ENCODE results near the gene PRDM10. TPM values are rescaled to one million over a fixed set of nuclear protein-coding genes. Genes with fewer than 3 reads are reported as not detected.

Gene PRDM10
- total RNA-seq, 1 donor: 8.0 TPM

DNA sequence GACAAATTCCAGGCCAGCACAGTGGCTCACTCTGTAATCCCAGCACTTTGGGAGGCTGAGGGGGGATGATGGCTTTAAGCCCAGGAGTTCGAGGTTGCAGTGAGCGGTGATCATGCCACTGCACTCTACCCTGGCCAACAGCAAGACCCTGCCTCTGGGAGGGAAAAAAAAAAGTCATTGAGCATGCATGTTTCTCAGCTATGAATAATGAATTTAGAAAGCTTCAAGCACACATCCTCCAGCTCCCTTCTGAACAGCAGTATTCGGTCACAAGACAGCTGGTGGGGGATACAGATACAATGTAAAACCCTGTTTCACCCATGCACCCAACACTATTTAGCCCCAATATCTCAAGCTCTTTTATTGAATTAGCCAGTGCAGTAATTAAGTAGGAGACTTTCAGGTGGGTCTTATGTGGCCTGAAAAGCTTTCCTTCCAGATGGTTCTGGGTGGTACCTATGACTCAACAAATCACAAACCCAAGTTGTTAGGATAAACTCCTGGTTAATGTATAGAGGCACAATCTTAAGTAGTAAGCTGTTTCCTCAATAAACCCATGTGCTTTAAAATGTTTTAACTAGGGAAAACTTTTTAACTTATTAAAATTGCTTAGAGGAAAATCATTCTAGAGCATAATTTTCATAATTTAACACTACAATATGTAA lies 13.4 kb downstream of the PRDM10 start:
- TF ChIP-seq, protein P1, sequence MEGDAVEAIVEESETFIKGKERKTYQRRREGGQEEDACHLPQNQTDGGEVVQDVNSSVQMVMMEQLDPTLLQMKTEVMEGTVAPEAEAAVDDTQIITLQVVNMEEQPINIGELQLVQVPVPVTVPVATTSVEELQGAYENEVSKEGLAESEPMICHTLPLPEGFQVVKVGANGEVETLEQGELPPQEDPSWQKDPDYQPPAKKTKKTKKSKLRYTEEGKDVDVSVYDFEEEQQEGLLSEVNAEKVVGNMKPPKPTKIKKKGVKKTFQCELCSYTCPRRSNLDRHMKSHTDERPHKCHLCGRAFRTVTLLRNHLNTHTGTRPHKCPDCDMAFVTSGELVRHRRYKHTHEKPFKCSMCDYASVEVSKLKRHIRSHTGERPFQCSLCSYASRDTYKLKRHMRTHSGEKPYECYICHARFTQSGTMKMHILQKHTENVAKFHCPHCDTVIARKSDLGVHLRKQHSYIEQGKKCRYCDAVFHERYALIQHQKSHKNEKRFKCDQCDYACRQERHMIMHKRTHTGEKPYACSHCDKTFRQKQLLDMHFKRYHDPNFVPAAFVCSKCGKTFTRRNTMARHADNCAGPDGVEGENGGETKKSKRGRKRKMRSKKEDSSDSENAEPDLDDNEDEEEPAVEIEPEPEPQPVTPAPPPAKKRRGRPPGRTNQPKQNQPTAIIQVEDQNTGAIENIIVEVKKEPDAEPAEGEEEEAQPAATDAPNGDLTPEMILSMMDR (IDR thresholded peaks at IDR 0.05; ENCODE audit: extremely low read depth, low read depth, low read length): no peak
- no peak for DNase-seq (ENCODE audit: insufficient read length, low spot score, missing footprints)
- H2AFZ ChIP-seq (ENCODE audit: low read length): no peak overlapping the region

DNA sequence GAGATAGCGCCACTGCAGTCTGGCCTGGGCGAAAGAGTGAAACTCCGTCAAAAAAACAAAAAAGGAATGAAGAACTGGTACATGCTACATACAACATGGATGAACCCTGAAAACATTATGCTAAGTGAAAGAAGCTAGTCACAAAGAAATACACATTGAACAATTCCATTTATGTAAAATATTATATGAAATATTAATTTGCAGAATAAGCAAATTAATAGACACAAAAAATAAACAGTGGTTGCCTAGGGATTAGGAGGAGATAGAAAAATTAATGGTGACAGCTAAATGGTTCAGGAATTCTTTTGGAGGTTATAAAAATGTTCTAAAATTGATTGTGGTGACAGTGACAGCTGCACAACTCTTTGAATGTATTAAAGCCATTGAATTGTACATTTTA lies 14.7 kb downstream of the PRDM10 start:
- DNase-seq (ENCODE audit: insufficient read length, low spot score, missing footprints): no peak
- no peaks in the 10 kb centered on the region for H3K4me1 ChIP-seq (ENCODE audit: insufficient read depth, low read length)
- H3K27ac ChIP-seq (ENCODE audit: low read depth, low read length): no peak overlapping the region
- no peaks in the 10 kb centered on the region for H3K36me3 ChIP-seq (ENCODE audit: insufficient read depth, low read length)
- TF ChIP-seq, protein P1 (IDR thresholded peaks at IDR 0.05; ENCODE audit: extremely low read depth, low read depth, low read length): no peak
- no peaks in the 10 kb centered on the region for H3K9me3 ChIP-seq (ENCODE audit: low read depth, low read length)
- no peaks in the 10 kb centered on the region for H3K27me3 ChIP-seq (ENCODE audit: insufficient read depth, low read length)
- peaks cover 7% of the 10 kb centered on the region for H3K79me2 ChIP-seq (ENCODE audit: insufficient read depth, low read length)
- peaks cover 19% of the 10 kb centered on the region for H4K20me1 ChIP-seq (ENCODE audit: insufficient read depth, low read length)
- no peak overlapping the region for H3K4me3 ChIP-seq (ENCODE audit: insufficient read depth, low read length)
- no peak overlapping the region for H2AFZ ChIP-seq (ENCODE audit: low read length)
- no peak overlapping the region for H3K4me2 ChIP-seq (ENCODE audit: insufficient read depth, low read length)

More for the DNA sequence above, 13.4 kb downstream of the PRDM10 start:
- Histone ChIP-seq H3K9me3 (ENCODE audit: low read depth, low read length) (no peaks in the 10 kb centered on the region), H3K27me3 (ENCODE audit: insufficient read depth, low read length) (no peaks in the 10 kb centered on the region), H3K27ac (ENCODE audit: low read depth, low read length) (no peak overlapping the region), H3K4me3 (ENCODE audit: insufficient read depth, low read length) (no peak overlapping the region), H3K36me3 (ENCODE audit: insufficient read depth, low read length) (no peaks in the 10 kb centered on the region), H3K79me2 (ENCODE audit: insufficient read depth, low read length) (peaks cover 6% of the 10 kb centered on the region), H4K20me1 (ENCODE audit: insufficient read depth, low read length) (peaks cover 13% of the 10 kb centered on the region), H3K4me1 (ENCODE audit: insufficient read depth, low read length) (no peaks in the 10 kb centered on the region), H3K4me2 (ENCODE audit: insufficient read depth, low read length) (no peak overlapping the region)

DNA sequence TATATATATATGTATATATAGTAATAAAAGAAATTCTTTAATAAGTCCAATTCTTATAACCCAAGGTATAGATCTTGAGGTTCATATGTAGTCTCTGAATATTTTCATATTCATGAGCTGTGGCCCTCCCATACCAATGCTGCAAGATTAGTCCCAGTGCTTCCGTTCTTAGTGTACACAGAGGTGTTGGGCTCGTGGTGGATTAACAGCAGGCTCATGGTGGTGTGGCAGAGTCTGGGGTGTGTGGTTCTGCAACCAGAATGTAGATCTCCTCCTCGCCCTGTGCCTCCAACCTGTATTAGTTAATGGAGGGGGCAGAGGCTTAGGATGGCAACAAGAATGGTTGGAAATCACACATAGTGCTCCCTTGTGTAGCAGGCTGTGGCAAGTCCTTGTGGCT lies 16.8 kb downstream of the PRDM10 start:
- Histone ChIP-seq H2AFZ (ENCODE audit: low read length) (no peak overlapping the region), H3K4me2 (ENCODE audit: insufficient read depth, low read length) (no peak overlapping the region), H3K27ac (ENCODE audit: low read depth, low read length) (no peak overlapping the region), H3K4me1 (ENCODE audit: insufficient read depth, low read length) (no peaks in the 10 kb centered on the region), H3K9me3 (ENCODE audit: low read depth, low read length) (no peaks in the 10 kb centered on the region), H3K36me3 (ENCODE audit: insufficient read depth, low read length) (no peaks in the 10 kb centered on the region), H3K4me3 (ENCODE audit: insufficient read depth, low read length) (no peak overlapping the region), H3K79me2 (ENCODE audit: insufficient read depth, low read length) (peaks cover 2% of the 10 kb centered on the region), H4K20me1 (ENCODE audit: insufficient read depth, low read length) (peaks cover 11% of the 10 kb centered on the region), H3K27me3 (ENCODE audit: insufficient read depth, low read length) (no peaks in the 10 kb centered on the region)
- no peak for DNase-seq (ENCODE audit: insufficient read length, low spot score, missing footprints)
- TF ChIP-seq, protein P1 (IDR thresholded peaks at IDR 0.05; ENCODE audit: extremely low read depth, low read depth, low read length): no peak

- Histone ChIP-seq H3K27ac (ENCODE audit: low read depth, low read length) (no peak overlapping the region), H4K20me1 (ENCODE audit: insufficient read depth, low read length) (peaks cover 20% of the 10 kb centered on the region), H3K4me2 (ENCODE audit: insufficient read depth, low read length) (no peak overlapping the region), H2AFZ (ENCODE audit: low read length) (no peak overlapping the region), H3K4me3 (ENCODE audit: insufficient read depth, low read length) (no peak overlapping the region), H3K4me1 (ENCODE audit: insufficient read depth, low read length) (no peaks in the 10 kb centered on the region), H3K27me3 (ENCODE audit: insufficient read depth, low read length) (no peaks in the 10 kb centered on the region), H3K79me2 (ENCODE audit: insufficient read depth, low read length) (peaks cover 11% of the 10 kb centered on the region), H3K9me3 (ENCODE audit: low read depth, low read length) (no peaks in the 10 kb centered on the region), H3K36me3 (ENCODE audit: insufficient read depth, low read length) (no peaks in the 10 kb centered on the region)
- DNase-seq (ENCODE audit: insufficient read length, low spot score, missing footprints): no peak
- TF ChIP-seq, protein P1 (IDR thresholded peaks at IDR 0.05; ENCODE audit: extremely low read depth, low read depth, low read length): no peak
Measured at GRCh38 chr11:129980086-129980485, 22.5 kb downstream of the PRDM10 start.
